ENCODE data around the gene RBFOX2. TPM values are rescaled to one million over a fixed set of nuclear protein-coding genes. Genes with fewer than 3 reads are reported as not detected.
A peak's percentile ranks its signal among the peaks of the same experiment; 100 is the strongest.

Gene RBFOX2
- total and polyA plus RNA-seq, 2 of the 8 experiments (the other 6 are each of a cell fraction or from before 2014, with no cell fraction given): 121 to 122 TPM

GRCh38 chr22:35930933-35931332, 97.7 kb downstream of the RBFOX2 start:
- Histone ChIP-seq H3K18ac (ENCODE audit: extremely low read depth, low read length) (no peak overlapping the region), H3K79me1 (ENCODE audit: low read depth, low read length) (no peaks in the 10 kb centered on the region; the same call in 1 of the 2 replicates), H3K56ac (replicated peaks; ENCODE audit: insufficient read length, low read depth, low read length) (no peak overlapping the region), H2BK5ac (ENCODE audit: low read depth, low read length) (no peak overlapping the region), H3K4me2 (ENCODE audit: insufficient read depth in 1 of 2, low read depth in 2 of 2, low read length in 2 of 2) (no peak overlapping the region), H4K20me1 (replicated peaks in 1 of 2; ENCODE audit: control insufficient read depth in 1 of 2, insufficient read depth in 2 of 2, low read length in 2 of 2) (peaks cover 0 to 1% of the 10 kb centered on the region in 2 experiments), H4K5ac (ENCODE audit: insufficient read length, low read depth, low read length) (no peak overlapping the region), H3K4ac (replicated peaks; ENCODE audit: insufficient read length, low read depth, low read length) (no peak overlapping the region), H3K79me2 (ENCODE audit: control insufficient read depth in 1 of 2, insufficient read depth in 2 of 2, low read length in 2 of 2) (peaks cover 0 to 34% of the 10 kb centered on the region in 2 experiments; a peak in 2 of 4 replicates), H3K4me3 (ENCODE audit: extremely low read depth in 1 of 4, insufficient read depth in 2 of 4, low read depth in 3 of 4, low read length in 4 of 4) (no peak overlapping the region), H2BK120ac (replicated peaks; ENCODE audit: low read depth, low read length) (no peak overlapping the region), H3K14ac (ENCODE audit: insufficient read length) (no peak overlapping the region), H3K4me1 (replicated peaks in 1 of 4; ENCODE audit: control insufficient read depth in 3 of 4, insufficient read depth in 4 of 4, low read length in 3 of 4) (peaks cover 0 to 2% (median 0%) of the 10 kb centered on the region in 4 experiments; a peak in 1 of 7 replicates), H3K27me3 (replicated peaks in 1 of 4; ENCODE audit: control insufficient read depth in 3 of 4, extremely low read depth in 1 of 4, insufficient read depth in 3 of 4, low read length in 3 of 4) (no peaks in the 10 kb centered on the region), H2BK12ac (ENCODE audit: low read depth, low read length) (no peak overlapping the region), H2BK20ac (ENCODE audit: low read length) (no peak overlapping the region), H4K8ac (ENCODE audit: extremely low read depth, insufficient read depth, low read length) (no peak overlapping the region), H3K9ac (replicated peaks in 1 of 4; ENCODE audit: extremely low read depth in 1 of 4, low read depth in 3 of 4, low read length in 3 of 4) (no peak overlapping the region), H2BK15ac (ENCODE audit: low read length) (no peak overlapping the region), H3K23ac (ENCODE audit: insufficient read length) (no peak overlapping the region), H3K9me3 (ENCODE audit: insufficient read depth in 2 of 2, low read depth in 1 of 2, low read length in 1 of 2) (no peaks in the 10 kb centered on the region), H2AFZ (ENCODE audit: low read length) (no peak overlapping the region), H3K23me2 (ENCODE audit: low read depth, low read length) (no peaks in the 10 kb centered on the region), H4K91ac (replicated peaks; ENCODE audit: insufficient read length, low read length) (no peak overlapping the region), H2AK5ac (ENCODE audit: low read depth, low read length) (no peak overlapping the region), H3K36me3 (ENCODE audit: control insufficient read depth in 2 of 4, insufficient read depth in 4 of 4, low read length in 3 of 4) (peaks cover 0 to 3% (median 0%) of the 10 kb centered on the region in 4 experiments; a peak in 1 of 8 replicates), H3K27ac (ENCODE audit: low read depth, low read length) (no peak overlapping the region)
- ChIA-PET POLR2A (ENCODE audit: partially characterized antibody) (interaction anchor here (0.6 to 1.4 kb wide), 3 partner anchors 62 to 135 kb away, joined by 3 read pairs; no protein-coding TSS in a partner anchor), CTCF (ENCODE audit: partially characterized antibody) (interaction anchor here (0.6 to 2.5 kb wide), 32 partner anchors 8 to 305 kb away, joined by 3 to 13 read pairs (median 3); partner anchors contain the start of gene RBFOX2)
- FAIRE-seq (peak; percentile 83), DNase-seq (ENCODE audit: low read depth in 1 of 2, low spot score in 2 of 2) (no peak)
- TF ChIP-seq RBBP5 (IDR thresholded peaks at IDR 0.05; ENCODE audit: borderline replicate concordance, low read depth, low read length) (no peak), CTCF (IDR thresholded peaks at IDR 0.05; ENCODE audit: control extremely low read depth in 1 of 3, insufficient read depth in 1 of 3, low read depth in 1 of 3, low read length in 3 of 3) (peak in 2 of 3 experiments; percentile 54 to 62; a peak in 3 of 4 replicates), RAD21 (IDR thresholded peaks at IDR 0.05 in 1 of 2, conservative IDR thresholded peaks at IDR 0.05 in 1 of 2; ENCODE audit: low read depth in 2 of 2, low read length in 2 of 2) (peak; percentile 73 to 79)

Measured in H1 (cell line).